CD4-positive, alpha-beta T cell treated with Interleukin-21 for 1 hour (primary cell): ENCODE results near the gene ELMO1.

Source experiments
- DNase-seq: peaks from one replicate; pipeline ENCODE4 v3.0.0-alpha.2; 2020

ELMO1 gene

DNA sequence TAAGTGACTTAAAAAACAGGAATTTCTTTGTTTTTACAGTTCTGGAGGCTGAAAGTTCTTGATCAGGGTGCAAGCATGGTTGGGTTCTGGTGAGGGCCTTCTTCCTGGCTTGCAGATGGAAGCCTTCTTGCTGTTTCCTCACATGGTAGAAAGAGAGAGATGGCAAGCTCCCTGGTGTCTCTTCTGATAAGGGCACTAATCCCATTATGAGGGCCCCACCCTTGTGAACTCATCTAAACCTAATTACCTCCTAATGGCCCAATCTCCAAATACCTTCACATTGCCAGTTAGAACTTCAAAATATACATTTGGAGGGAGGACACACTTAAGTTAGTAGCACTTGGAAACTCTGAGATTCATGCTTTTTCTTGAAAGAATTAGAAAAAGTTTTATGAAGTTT lies 410.0 kb downstream of the ELMO1 start:
- DNase-seq, result no peak

- no peak for DNase-seq
These were observed 411.4 kb downstream of the ELMO1 start for GRCh38 chr7:37037286-37037685.

DNA sequence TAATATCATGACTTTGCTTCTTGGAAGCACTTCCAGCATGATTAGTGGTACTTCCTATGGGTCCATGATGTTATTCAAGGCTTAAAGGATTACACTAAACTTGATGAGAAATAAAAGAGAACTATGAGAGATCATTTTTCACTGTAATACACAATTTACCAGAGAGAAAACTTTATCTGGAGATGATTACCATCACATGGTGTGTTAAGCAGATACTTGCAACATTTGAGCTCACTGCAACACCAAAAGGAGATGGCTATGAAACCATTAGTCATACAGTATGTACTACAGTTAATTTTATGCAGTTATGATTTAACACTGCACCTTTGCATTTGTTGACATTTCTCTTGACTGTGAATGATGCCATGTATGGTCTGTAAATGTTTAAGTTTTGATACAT lies 413.0 kb downstream of the ELMO1 start:
- DNase-seq, result no peak

DNA sequence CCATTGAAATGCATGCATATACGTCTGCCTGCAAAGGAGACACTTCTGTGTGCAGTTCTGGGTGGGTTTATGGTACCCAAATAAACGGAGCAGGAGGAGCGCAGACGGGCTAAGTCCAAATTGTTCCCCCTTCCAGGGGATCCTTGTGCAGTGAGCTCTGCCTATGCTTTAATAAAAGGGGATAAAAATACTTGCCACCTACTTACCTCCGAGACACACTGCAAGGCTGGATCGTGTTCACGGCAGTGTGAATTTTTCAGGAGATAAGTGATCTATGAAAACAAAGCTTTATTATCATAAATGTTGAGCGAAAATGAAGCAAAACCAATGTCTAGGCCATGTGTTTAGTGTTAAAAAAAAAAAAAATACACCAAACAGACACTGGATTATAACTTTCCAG lies 415.5 kb downstream of the ELMO1 start:
- no peak for DNase-seq

GRCh38 chr7:37032258-37032601 lies 416.4 kb downstream of the ELMO1 start:
- no peak for DNase-seq

DNA sequence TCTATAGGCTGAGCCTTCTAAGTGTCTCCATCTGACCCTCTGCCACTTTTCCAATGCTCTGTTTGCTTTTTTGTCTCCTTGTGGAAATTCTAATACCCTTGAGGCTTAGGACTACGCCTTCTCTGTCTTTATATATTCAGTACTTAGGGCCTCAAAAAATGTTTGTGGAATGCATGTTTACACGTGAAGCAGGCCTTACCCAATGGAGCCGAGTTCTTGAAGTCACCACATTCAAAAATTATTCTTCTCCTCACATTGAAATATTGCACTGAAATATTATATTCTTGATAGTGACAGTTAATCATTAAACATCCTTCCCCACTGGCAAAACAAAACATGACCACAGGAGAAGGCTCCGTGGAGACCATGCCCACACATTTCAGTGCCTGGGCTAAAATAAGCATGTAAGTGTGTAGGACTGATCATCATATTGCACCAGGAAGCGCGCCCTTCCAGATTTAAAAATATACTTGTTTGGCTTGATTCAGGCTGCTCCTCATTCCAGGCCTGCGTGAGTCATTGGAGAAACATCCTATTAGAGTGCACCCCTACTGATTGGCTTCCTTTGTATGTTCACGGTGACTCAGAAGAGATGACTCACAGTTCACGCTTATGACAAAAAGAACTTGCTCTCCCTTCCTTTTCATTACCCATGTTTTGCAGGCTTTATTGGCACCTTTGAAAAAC lies 416.9 kb downstream of the ELMO1 start:
- DNase-seq, result no peak

- DNase-seq, result no peak
These were observed 419.7 kb downstream of the ELMO1 start for GRCh38 chr7:37028909-37029440.

DNA sequence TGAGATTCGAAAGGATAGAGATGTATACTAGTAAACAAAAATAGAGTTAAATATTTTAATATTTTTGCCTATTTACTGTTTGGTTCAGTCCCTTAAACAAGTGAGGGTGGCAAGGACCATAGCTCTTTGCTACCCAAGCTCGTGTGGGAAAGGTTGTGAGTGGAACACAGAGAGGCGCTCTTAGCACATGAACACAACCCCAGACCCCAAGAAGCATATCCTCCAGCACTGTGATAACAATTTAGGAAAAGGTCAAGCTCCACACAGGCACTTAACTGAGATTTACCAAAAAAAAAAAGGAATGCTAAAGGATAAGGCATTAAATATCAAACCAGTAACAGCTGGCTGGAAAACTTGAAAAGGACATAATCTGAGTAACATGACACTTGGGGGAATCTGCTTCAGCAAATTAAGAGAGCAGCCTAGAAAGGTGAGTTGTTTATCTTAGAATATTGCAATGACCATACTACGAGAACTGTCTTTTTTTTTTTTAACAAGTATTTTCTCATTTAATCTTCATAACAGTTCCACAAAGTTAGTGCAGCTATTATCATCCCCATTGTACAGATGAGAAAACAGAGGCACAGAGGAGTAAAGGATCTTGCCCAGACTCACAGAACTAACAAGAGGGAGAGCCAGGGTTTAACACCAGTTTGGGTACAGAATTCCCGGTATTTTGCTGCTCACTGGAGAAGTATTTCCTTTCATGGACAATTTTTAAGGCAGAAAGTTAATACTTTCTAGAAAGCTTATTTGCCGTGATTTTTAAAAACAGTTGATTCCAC lies 420.9 kb downstream of the ELMO1 start:
- no peak for DNase-seq

DNA sequence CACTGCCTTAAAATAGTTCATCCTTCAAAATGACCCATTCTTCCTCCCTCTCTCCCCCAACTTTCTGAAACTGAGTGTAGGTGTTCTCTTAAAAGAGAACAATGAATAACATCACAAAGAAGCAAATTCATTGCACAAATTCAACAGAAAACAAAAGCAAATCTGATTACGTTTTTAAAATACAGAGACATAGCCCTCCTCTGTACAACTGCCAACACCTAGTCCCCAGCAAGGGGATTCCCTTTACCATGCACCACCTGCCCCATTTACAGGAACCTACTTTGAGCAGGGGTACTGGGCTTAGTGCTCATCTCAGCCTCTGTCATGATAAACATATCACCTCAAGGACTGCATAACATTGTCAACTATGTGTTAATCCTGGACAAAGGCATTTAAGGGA lies 421.6 kb downstream of the ELMO1 start:
- DNase-seq, result no peak

- no peak for DNase-seq
These were observed 429.7 kb downstream of the ELMO1 start for GRCh38 chr7:37018954-37019353.

DNA sequence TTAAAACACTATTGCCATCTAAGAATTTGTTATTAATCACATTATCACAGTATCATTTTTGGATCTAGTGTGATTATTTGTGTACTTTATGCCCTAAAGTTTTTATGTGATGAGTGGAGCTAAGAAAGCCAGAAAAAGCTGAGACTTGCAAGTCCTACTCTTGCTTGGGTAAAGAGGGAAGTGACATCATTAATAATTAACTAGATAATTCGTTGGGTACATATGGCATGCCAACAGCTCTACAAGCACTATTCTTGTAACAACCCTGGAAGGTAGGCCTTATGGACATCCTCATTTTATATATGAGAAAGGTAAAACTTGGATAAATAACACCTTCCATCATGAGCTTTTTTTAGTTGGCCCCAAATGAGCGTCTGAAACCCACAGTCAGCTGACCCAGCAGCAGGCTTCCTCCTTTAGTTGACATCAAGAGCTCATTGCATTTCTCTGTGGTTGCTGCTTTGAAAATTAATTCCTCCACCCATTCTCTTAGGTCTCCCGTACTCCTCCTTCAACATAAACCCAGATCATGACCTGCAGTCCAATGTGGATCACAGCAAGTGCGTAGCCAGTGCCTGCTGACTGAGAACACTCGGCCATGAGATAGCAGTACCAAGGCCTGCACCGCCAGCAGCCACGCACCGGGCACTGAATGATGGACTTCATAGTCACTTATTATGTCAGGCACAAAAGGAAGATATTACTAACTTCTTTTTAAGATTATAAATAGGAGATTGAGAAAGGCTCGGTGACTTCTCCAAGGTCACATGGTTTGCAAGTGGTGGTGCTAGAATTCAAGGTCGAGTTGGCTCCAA lies 432.4 kb downstream of the ELMO1 start:
- no peak for DNase-seq

- no peak for DNase-seq
These were observed 433.2 kb downstream of the ELMO1 start for GRCh38 chr7:37015353-37016034.

GRCh38 chr7:37013771-37014170 lies 434.9 kb downstream of the ELMO1 start:
- DNase-seq, result no peak

DNA sequence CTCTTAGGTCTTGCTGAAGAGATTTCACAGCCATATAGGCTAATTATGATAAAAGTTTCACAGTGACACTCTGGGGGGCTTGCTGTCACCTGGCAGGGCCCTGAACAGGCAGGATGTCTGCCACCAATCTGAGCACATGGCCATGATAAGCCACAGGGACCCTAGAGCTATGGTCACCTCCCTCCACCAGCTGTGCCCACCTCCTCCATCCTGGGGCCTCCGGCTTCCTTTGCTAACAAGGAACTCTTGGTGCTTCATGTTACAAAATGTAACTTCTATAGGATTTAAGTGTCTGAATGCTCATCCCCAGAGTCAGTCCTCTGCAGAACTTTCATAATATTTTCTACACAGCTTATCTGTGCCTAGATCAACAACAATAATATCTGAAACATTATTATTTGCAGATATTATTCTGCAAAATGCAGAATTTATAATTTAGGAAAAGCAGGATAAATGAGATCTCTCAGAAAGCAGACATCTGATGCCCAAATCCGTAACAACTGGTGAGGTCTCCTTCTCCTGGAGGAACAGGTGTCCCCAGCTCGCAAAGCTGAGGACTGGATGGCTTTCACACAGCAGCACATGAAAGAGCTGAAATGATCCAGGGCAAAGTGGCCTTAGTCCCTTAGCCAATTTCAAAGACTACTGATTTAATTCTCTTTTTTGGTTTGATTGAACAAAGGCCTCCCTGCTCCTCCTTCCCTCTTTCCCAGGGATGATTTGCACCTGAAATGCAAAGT lies 437.3 kb downstream of the ELMO1 start:
- DNase-seq, result no peak

GRCh38 chr7:37009125-37009675 lies 439.5 kb downstream of the ELMO1 start:
- no peak for DNase-seq

- DNase-seq, result no peak
These were observed 441.0 kb downstream of the ELMO1 start for GRCh38 chr7:37007691-37008090.

DNA sequence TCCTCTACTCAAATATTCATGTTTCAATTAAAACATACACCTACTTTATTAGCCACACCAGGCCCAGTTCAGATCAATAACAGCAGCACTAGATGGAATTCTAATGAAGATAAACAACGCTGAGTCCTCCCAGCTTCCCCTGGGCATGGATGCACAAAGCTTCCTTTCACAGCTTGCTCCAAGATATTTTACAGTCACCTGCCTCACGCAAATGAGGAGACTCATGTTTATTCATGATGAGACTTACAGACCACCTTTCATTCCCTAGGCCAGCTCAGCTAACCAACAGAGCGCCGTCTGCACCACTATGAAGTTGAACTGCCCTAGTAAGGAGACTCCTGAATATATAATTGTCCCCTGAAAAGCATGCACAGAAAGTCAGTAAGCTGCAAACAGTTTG lies 441.4 kb downstream of the ELMO1 start:
- no peak for DNase-seq

GRCh38 chr7:37006764-37007163 lies 441.9 kb downstream of the ELMO1 start:
- DNase-seq, result no peak

DNA sequence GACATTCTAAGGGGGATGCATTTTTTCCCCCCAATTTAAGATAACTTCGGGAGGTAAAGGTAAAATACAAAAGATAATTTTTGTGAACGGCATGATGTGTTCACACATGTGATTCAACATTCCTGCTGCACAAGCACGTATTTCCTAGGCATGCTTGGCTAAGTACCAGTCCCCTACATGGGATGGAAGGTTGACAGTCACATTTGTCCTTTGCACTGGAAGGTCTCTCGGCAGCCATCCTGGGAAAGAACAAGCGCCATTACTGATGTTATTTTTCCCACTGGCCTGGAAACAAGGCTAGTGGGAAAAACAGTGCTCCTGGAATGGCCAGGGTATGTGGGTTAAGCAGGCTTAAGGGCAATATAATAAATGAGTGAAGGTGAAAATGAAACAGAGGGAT lies 448.2 kb downstream of the ELMO1 start:
- DNase-seq, result no peak

GRCh38 chr7:36999626-37000485 lies 448.8 kb downstream of the ELMO1 start:
- DNase-seq, result no peak

DNA sequence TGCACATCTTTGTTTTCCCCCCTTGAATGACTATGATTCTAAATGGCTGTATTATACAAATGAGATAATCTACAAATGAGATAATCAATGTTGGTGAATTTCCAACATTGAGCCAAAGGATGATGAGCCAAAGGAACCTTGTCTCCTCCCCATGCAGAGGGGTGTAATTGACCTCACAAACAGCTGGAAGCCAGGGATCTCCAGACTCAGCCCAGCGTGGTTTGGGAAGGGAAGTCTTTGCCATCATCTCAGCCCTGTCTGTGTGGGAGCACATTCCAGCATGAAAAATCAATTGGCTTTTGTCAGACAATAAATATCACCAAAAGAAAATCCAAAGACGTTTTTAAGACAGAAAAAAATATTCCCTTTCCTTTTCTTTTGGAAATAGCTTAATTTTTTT lies 452.9 kb downstream of the ELMO1 start:
- no peak for DNase-seq
